GM19099 (cell line): ENCODE results near the gene NAB2.

Experiments used
- POLR2A ChIP-seq: IDR thresholded peaks from 3 replicates; pipeline ENCODE4 v1.6.1; 2011; ENCODE audit warnings: low read depth; ENCODE audit not compliant: insufficient read length; ENCODE audit errors: extremely low read depth

The NAB2 gene

GRCh38 chr12:57055824-57056223, 33.1 kb upstream of the NAB2 start:
- TF ChIP-seq POLR2A, result no peak

DNA sequence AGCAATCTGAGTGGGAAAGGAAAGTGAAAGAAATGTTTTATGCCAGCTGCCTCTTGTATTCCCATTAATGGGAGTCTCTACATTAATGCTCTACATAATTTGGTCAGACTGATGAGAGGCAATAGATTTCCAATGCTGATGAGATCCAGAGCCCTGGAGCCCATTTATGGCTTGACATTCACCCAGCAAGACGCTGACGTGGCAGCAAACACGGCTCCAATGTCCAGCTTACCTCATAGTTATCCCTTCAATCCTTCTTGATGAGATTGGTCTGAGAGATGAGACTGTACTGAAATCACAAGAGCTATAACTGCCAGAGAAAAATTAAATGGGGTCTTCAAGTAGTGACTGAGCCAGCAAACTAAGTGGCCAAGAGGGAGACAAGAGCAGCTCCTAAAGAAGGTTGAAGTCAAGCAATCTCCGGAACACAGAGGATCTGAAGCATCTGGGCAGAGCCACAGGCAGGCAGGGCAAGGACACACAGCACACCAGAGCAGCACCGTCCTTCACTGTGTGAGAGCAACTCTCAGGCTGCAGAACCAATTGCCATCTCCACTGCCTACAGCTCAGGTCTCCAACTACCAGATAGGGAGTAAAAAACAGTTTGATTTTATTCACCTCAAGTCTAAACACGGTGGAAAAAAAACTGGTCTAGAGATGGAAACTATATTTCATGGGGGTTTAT, 31.7 kb upstream of the NAB2 start:
- TF ChIP-seq POLR2A, result no peak

DNA sequence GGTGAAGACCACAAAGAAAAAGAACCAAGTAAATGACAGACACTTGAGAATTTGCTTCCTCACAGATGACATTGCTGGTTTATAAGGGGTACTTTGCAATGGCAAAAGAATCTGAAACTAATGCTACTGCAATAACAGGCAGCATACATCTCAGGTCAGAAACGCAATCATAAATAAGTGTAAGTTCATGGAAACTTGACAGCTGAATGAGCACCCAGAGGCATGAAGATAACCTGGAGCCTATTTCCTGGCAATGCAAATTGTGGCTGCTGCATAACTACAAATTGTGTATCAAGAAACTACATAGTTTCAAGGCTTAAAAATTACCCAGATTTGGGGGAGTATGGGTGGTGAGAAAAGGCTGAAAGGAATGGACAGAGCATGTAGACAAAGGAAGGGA, 30.5 kb upstream of the NAB2 start:
- peak; percentile 16 for TF ChIP-seq POLR2A

GRCh38 chr12:57063991-57064685, 24.8 kb upstream of the NAB2 start:
- TF ChIP-seq POLR2A, result no peak

GRCh38 chr12:57066245-57066644, 22.7 kb upstream of the NAB2 start:
- no peak for TF ChIP-seq POLR2A

DNA sequence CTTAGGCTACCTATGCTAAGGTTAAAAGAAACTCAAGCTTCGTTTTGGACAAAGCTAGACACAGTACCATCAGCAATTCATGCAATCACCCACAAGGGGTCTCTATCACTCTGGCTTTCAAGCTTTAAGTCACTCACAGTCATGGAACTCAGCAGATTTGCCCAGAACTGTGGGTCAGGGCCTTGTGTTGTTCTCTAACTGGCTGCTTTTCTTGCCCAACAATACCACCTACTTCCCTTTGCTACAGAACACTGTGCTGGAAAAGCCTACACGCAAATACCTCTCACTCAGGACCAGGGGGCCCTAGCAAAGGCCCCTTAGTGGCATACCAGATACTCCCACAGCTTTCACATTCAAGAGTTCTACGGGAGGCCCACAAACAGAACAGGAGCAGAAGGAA, 19.4 kb upstream of the NAB2 start:
- TF ChIP-seq POLR2A, result no peak

DNA sequence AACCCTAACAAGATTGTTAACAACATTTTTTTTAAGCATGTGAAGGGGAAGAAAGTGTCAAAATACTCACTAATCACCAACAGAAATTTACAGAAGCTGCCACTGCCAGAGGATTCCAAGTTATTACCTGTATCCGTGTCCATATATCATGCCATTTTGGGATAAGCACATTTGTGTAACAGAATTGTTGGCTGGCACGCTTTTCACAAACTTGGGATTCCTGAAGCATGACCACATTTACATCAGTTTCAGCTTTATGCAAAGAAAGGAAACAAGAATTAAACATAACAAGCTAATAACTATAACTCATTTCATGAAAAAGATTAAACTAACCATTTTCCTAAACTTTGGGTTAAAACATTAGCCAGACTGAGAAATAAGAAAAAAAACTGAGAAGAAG, 16.3 kb upstream of the NAB2 start:
- TF ChIP-seq POLR2A, result no peak

DNA sequence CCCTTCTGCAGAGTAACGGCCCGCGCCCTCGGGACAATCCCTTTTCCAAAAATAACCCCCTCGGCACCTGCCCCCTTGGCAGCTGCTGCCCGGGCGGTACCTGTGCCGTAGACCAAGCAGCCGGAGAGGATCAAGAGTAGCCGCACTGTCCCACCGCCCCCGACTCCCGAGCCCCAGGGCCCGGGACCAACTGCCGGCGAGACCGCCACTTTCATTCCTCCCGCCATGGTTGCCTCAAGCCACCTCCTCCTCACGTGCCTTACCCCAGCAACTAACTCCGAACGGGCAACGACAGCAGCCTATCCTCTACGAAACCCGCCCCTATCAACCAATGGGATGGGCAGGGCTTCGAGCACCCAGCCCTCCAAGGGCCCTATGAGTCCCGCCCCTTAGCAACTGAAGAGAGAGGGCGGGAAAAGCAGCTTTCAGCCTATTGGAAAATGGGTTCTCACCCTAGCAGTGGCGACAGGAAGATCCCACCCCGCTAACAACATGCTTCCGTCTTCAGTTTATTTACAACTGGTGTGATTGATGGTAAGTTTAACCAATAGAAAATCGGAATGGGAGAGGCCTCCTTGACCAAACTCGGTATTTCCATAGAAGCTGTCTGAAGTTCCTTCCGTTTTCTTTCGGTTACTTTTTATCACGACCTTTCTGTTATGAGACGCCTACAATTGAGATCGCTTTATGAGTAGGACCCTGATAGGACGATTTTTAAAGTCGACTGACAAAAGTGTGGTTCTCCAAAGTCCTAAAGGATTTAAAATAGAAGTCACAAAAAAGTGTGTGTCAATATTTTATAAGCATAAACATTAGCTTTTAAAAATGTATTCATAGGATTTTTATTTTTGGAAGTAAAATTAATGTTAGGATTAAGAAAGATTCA, 10.2 kb upstream of the NAB2 start, which contains the start of gene NEMP1:
TSS of gene NEMP1 (minus strand) at position 273 of the 886 bp plus-strand sequence. CDS start at position 227, 46 bp downstream.
- TF ChIP-seq POLR2A, result peak; percentile 76

- no peak for TF ChIP-seq POLR2A
Observed at GRCh38 chr12:57079821-57080220, 9.1 kb upstream of the NAB2 start.

DNA sequence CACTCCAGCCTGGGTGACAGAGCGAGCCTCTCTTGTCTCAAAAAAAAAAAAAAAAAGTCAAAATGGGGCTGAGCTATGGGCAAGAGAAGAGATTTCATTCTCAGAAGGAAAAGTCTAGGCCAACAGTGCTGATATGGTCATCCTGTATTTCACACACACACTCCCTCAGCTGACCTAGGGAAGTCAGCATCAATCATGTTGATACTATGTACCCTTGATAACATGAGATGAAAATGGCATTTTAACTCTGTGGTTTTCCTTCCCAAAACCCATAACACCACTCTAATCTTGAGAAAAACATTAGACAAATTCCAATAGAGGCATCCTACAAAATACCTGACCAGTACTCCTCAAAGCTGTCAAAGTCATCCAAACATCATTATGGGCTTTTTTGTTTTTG, 8.1 kb upstream of the NAB2 start:
- TF ChIP-seq POLR2A, result no peak

GRCh38 chr12:57085999-57086492, 2.9 kb upstream of the NAB2 start:
- TF ChIP-seq POLR2A, result peak; percentile 17

- peak; percentile 29 for TF ChIP-seq POLR2A
Observed at GRCh38 chr12:57086493-57087009, 2.4 kb upstream of the NAB2 start.

- TF ChIP-seq POLR2A, result peak; percentile 59
Observed at GRCh38 chr12:57087010-57087690, 1.8 kb upstream of the NAB2 start.

- peak; percentile 39 for TF ChIP-seq POLR2A
Observed at GRCh38 chr12:57087691-57088353, 1.1 kb upstream of the NAB2 start.
